Measurements from ENCODE around the gene TPCN2. TPM values are rescaled to one million over a fixed set of nuclear protein-coding genes. Genes with fewer than 3 reads are reported as not detected.

Gene TPCN2
- total and polyA plus RNA-seq, 4 donors: 6.4 to 20.8 (median 12.1) TPM

- Histone ChIP-seq H3K36me3 (ENCODE audit: control insufficient read depth in 4 of 4, insufficient read depth in 3 of 4, low read depth in 1 of 4, low read length in 3 of 4) (peaks cover 14 to 72% (median 31%) of the 10 kb centered on the region in 4 donors), H3K27ac (ENCODE audit: low read depth in 1 of 2, low read length in 2 of 2) (no peak overlapping the region), H3K9ac (ENCODE audit: low read depth in 1 of 2, low read length in 2 of 2) (no peak overlapping the region), H3K4me1 (ENCODE audit: control insufficient read depth in 4 of 4, insufficient read depth in 4 of 4, low read length in 3 of 4) (no peaks in the 10 kb centered on the region), H3K9me3 (ENCODE audit: control insufficient read depth in 4 of 4, low read length in 3 of 4) (no peaks in the 10 kb centered on the region), H3K4me3 (ENCODE audit: low read depth in 1 of 3, low read length in 3 of 3) (no peak overlapping the region), H3K27me3 (ENCODE audit: control insufficient read depth in 4 of 4, insufficient read depth in 4 of 4, low read length in 3 of 4) (no peaks in the 10 kb centered on the region)
- TF ChIP-seq NR2F2 (IDR thresholded peaks at IDR 0.05) (no peak), ATF3 (IDR thresholded peaks at IDR 0.05) (no peak), ZBTB33 (IDR thresholded peaks at IDR 0.05) (no peak), MAX (IDR thresholded peaks at IDR 0.05) (no peak), FOXA1 (IDR thresholded peaks at IDR 0.05) (no peak), RXRA (IDR thresholded peaks at IDR 0.05) (no peak), HNF4A (conservative IDR thresholded peaks at IDR 0.05) (no peak), CTCF (IDR thresholded peaks at IDR 0.05; ENCODE audit: low read depth, low read length, missing input control) (no peak), RAD21 (IDR thresholded peaks at IDR 0.05) (no peak), HNF4G (IDR thresholded peaks at IDR 0.05) (no peak), SP1 (IDR thresholded peaks at IDR 0.05) (no peak), YY1 (IDR thresholded peaks at IDR 0.05) (no peak), TAF1 (conservative IDR thresholded peaks at IDR 0.05) (no peak), JUND (IDR thresholded peaks at IDR 0.05) (no peak), EGR1 (IDR thresholded peaks at IDR 0.05; ENCODE audit: low read depth in 2 of 2) (no peak), GABPA (IDR thresholded peaks at IDR 0.05 in 1 of 2, conservative IDR thresholded peaks at IDR 0.05 in 1 of 2) (no peak), REST (IDR thresholded peaks at IDR 0.05) (no peak), FOXA2 (IDR thresholded peaks at IDR 0.05) (no peak)
- DNase-seq (ENCODE audit: low spot score): no peak
- WGBS: 82% methylated on average over 18 of the region's 18 CpGs
These were observed 26.8 kb downstream of the TPCN2 start for GRCh38 chr11:69075421-69076128.
